Loucy (cell line): ENCODE results near the gene DPYSL4.

Experiments
- EZH2phosphoT487 ChIP-seq: fragments of 200-600 bp; IDR thresholded peaks from 2 replicates; pipeline ENCODE4 v1.6.1; 2018; ENCODE audit warnings: antibody characterized with exemption, mild to moderate bottlenecking, moderate library complexity, borderline replicate concordance
- TF ChIP-seq, protein P1 (sequence below): fragments of 200-600 bp; sonication (generic); conservative IDR thresholded peaks from 2 replicates; pipeline ENCODE4 v1.5.1; 2014; ENCODE audit warnings: mild to moderate bottlenecking, antibody characterized with exemption, low read length

DNA sequence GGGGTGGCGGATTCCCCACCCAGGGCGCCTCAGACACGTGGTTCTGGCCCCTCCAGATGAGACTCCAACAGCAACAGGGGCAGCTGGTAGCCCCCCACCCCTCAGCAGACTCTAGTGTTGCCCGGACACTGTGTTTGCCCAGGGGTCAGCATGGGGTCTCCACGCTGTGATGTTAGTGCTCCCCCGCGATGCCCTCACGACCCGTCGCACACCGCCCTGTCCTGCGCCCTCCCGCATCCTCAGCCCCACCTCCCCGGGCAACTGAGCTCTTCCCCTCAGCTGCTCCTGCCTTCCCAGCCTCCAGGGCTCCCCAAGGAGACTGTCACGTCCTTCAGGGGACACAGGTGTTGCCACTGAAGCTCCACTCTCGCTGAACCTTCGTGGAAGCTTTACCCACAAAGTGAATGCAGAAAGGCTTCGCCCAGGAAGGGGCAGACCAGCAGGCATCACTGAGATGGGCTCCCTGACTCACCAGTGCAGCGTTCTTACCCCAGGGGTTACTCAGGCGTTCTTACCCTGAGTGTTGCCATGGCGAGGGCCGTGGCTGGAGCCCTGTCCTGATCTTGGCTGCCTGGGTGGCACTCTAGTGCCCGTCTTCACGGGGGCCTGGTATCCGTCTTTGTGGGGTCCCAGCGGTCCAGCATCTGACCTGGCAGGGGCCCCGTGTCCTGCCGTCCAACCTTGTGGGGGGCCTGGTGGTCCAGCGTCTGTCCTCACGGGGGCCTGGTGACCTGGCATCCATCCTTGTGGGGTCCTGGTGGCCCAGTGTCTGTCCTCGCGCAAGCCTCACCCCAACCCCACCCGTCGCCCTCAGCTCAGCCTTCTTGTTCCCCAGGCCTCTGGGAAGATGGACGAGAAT, 14.6 kb downstream of the DPYSL4 start:
- TF ChIP-seq, protein P1, sequence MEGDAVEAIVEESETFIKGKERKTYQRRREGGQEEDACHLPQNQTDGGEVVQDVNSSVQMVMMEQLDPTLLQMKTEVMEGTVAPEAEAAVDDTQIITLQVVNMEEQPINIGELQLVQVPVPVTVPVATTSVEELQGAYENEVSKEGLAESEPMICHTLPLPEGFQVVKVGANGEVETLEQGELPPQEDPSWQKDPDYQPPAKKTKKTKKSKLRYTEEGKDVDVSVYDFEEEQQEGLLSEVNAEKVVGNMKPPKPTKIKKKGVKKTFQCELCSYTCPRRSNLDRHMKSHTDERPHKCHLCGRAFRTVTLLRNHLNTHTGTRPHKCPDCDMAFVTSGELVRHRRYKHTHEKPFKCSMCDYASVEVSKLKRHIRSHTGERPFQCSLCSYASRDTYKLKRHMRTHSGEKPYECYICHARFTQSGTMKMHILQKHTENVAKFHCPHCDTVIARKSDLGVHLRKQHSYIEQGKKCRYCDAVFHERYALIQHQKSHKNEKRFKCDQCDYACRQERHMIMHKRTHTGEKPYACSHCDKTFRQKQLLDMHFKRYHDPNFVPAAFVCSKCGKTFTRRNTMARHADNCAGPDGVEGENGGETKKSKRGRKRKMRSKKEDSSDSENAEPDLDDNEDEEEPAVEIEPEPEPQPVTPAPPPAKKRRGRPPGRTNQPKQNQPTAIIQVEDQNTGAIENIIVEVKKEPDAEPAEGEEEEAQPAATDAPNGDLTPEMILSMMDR: no peak
- TF ChIP-seq EZH2phosphoT487: no peak
